Measurements from ENCODE around the gene MYH15. TPM values are rescaled to one million over a fixed set of nuclear protein-coding genes. Genes with fewer than 3 reads are reported as not detected.

Gene MYH15
- total RNA-seq, 3 donors from 2014 or later = not detected

DNA sequence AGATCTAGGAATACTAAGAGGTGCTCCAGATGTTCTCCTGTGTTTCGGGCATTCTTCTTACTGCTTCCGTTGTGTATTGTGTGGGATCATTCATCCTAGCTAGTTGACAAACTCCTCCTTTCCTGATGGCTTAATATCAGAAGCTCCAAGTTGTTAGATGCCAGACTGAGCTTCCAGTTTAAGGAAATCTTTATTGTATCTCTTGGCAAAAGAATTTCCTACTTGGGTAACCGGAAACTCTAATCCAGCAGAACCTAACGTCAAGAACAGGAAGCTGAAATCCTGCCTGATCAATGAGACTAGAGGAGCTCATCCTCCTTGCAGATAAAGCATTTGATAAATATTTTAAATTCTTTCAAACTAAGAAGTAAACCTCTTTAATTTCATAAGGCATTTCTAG lies 27.7 kb upstream of the MYH15 start:
- H3K9me3 ChIP-seq = no peaks in the 10 kb centered on the region
- H3K4me3 ChIP-seq = no peak overlapping the region
- intact Hi-C loops (cut with DNase I; ENCODE audit: low total_unique reads) = no loop called here
- no peaks in the 10 kb centered on the region for H3K27me3 ChIP-seq
- no peak for DNase-seq (ENCODE audit: low spot score in 2 of 2)
- no peak overlapping the region for H3K27ac ChIP-seq
- no peaks in the 10 kb centered on the region for H3K4me1 ChIP-seq
- no peak for TF ChIP-seq POLR2AphosphoS5 (IDR thresholded peaks at IDR 0.05)
- TF ChIP-seq POLR2A (IDR thresholded peaks at IDR 0.05) = no peak
- TF ChIP-seq, protein P1, sequence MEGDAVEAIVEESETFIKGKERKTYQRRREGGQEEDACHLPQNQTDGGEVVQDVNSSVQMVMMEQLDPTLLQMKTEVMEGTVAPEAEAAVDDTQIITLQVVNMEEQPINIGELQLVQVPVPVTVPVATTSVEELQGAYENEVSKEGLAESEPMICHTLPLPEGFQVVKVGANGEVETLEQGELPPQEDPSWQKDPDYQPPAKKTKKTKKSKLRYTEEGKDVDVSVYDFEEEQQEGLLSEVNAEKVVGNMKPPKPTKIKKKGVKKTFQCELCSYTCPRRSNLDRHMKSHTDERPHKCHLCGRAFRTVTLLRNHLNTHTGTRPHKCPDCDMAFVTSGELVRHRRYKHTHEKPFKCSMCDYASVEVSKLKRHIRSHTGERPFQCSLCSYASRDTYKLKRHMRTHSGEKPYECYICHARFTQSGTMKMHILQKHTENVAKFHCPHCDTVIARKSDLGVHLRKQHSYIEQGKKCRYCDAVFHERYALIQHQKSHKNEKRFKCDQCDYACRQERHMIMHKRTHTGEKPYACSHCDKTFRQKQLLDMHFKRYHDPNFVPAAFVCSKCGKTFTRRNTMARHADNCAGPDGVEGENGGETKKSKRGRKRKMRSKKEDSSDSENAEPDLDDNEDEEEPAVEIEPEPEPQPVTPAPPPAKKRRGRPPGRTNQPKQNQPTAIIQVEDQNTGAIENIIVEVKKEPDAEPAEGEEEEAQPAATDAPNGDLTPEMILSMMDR (IDR thresholded peaks at IDR 0.05) = no peak
- H3K36me3 ChIP-seq = no peaks in the 10 kb centered on the region

- H3K27me3 ChIP-seq = no peaks in the 10 kb centered on the region
- TF ChIP-seq POLR2A (IDR thresholded peaks at IDR 0.05) (no peak), POLR2AphosphoS5 (IDR thresholded peaks at IDR 0.05) (no peak)
- TF ChIP-seq, protein P1 (IDR thresholded peaks at IDR 0.05) = no peak
- no peaks in the 10 kb centered on the region for H3K9me3 ChIP-seq
- no peak for DNase-seq (ENCODE audit: low spot score in 2 of 2)
- intact Hi-C loops (cut with DNase I; ENCODE audit: low total_unique reads) = no loop called here
- H3K36me3 ChIP-seq = no peaks in the 10 kb centered on the region
- no peak overlapping the region for H3K27ac ChIP-seq
- H3K4me1 ChIP-seq = no peaks in the 10 kb centered on the region
- H3K4me3 ChIP-seq = no peak overlapping the region
These were observed 18.3 kb upstream of the MYH15 start for GRCh38 chr3:108528459-108529252.

GRCh38 chr3:108527817-108528216 lies 17.4 kb upstream of the MYH15 start:
- Histone ChIP-seq H3K9me3 (no peaks in the 10 kb centered on the region), H3K4me3 (no peak overlapping the region), H3K36me3 (no peaks in the 10 kb centered on the region), H3K27ac (no peak overlapping the region), H3K27me3 (no peaks in the 10 kb centered on the region), H3K4me1 (no peaks in the 10 kb centered on the region)
- intact Hi-C loops (cut with DNase I; ENCODE audit: low total_unique reads) = no loop called here
- no peak for DNase-seq (ENCODE audit: low spot score in 2 of 2)
- TF ChIP-seq, protein P1 (IDR thresholded peaks at IDR 0.05) = no peak
- TF ChIP-seq POLR2AphosphoS5 (IDR thresholded peaks at IDR 0.05) = no peak
- no peak for TF ChIP-seq POLR2A (IDR thresholded peaks at IDR 0.05)

- no peaks in the 10 kb centered on the region for H3K27me3 ChIP-seq
- intact Hi-C loops (cut with DNase I; ENCODE audit: low total_unique reads) = no loop called here
- H3K27ac ChIP-seq = no peak overlapping the region
- H3K4me1 ChIP-seq = no peaks in the 10 kb centered on the region
- DNase-seq (ENCODE audit: low spot score in 2 of 2) = no peak
- no peaks in the 10 kb centered on the region for H3K9me3 ChIP-seq
- H3K4me3 ChIP-seq = no peak overlapping the region
- no peaks in the 10 kb centered on the region for H3K36me3 ChIP-seq
- TF ChIP-seq POLR2A (IDR thresholded peaks at IDR 0.05) (no peak), POLR2AphosphoS5 (IDR thresholded peaks at IDR 0.05) (no peak)
- TF ChIP-seq, protein P1 (IDR thresholded peaks at IDR 0.05) = no peak
These were observed 16.7 kb upstream of the MYH15 start for GRCh38 chr3:108527109-108527508.

DNA sequence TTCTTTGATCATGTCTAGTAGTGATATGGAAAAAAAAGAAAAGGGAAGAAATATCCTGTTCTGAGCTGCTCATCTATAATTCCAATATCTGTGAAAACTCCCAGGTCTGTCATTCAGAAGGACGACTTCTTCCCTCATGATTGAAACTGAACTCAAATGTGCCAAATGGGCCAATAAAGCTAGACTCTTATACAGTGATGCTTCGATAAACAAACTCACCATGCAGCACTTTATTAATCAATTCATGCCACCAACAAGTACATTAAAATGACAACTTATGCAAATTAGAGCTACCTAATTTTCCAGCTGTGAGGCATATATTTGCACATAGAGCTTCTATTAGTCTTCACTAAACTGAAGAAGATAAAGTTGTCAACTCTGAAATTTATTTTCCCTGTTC lies 15.6 kb upstream of the MYH15 start:
- intact Hi-C loops (cut with DNase I; ENCODE audit: low total_unique reads) = no loop called here
- Histone ChIP-seq H3K27me3 (no peaks in the 10 kb centered on the region), H3K4me3 (no peak overlapping the region), H3K36me3 (no peaks in the 10 kb centered on the region), H3K9me3 (no peaks in the 10 kb centered on the region), H3K27ac (no peak overlapping the region), H3K4me1 (no peaks in the 10 kb centered on the region)
- no peak for TF ChIP-seq POLR2A (IDR thresholded peaks at IDR 0.05)
- TF ChIP-seq, protein P1 (IDR thresholded peaks at IDR 0.05) = no peak
- TF ChIP-seq POLR2AphosphoS5 (IDR thresholded peaks at IDR 0.05) = no peak
- DNase-seq (ENCODE audit: low spot score in 2 of 2) = no peak

Measured in breast epithelium (tissue), 4 donors.